Urinary bladder (tissue), 4 donors: ENCODE data around the gene MXRA8. TPM values are rescaled to one million over a fixed set of nuclear protein-coding genes. Genes with fewer than 3 reads are reported as not detected.

Experiments
- DNase-seq: peaks from one replicate; pipeline ENCODE4 v3.0.0-alpha.2; 2015; ENCODE audit errors: extremely low spot score
- H3K27ac ChIP-seq: one replicate; pipeline ENCODE4 v1.5.1; 2013; ENCODE audit warnings: low read depth, mild to moderate bottlenecking, moderate library complexity
- H3K36me3 ChIP-seq: one replicate; pipeline ENCODE4 v1.6.1; 2013; ENCODE audit warnings: mild to moderate bottlenecking, moderate library complexity; ENCODE audit not compliant: insufficient read depth
- H3K4me1 ChIP-seq: one replicate; pipeline ENCODE4 v1.6.1; 2013; ENCODE audit warnings: mild to moderate bottlenecking, moderate library complexity; ENCODE audit not compliant: insufficient read depth
- H3K4me3 ChIP-seq: one replicate; pipeline ENCODE4 v1.5.1; 2013; ENCODE audit warnings: low read depth, low read length
- WGBS: extraction: QIAGEN DNeasy Blood & Tissue Kit; methylation state at CpG from one replicate; pipeline ENCODE4 v1.1.7; 2013; 5-methylcytosine and 5-hydroxymethylcytosine counted together
- polyA plus RNA-seq: library from polyadenylated mRNA; stranded (reverse); fragments of 200-250 nt; gene quantifications from one replicate; pipeline ENCODE4 v1.2.3, GENCODE V29; 2013
- total RNA-seq: library from RNA; depleted of rRNA; stranded (reverse); fragments of >200 nt; gene quantifications from one replicate; pipeline ENCODE4 v1.2.3, GENCODE V29; 2014
- donor health status: healthy with polysubstance abuse.
- donor health status: healthy.

The MXRA8 gene
- total and polyA plus RNA-seq, 2 donors: 62.7 to 159 TPM

GRCh38 chr1:1326075-1326605, 32.2 kb downstream of the MXRA8 start:
- 69% methylated on average over 8 of the region's 8 CpGs for WGBS
- Histone ChIP-seq H3K4me3 (no peak overlapping the region), H3K27ac (no peak overlapping the region), H3K4me1 (no peaks in the 10 kb centered on the region), H3K36me3 (peaks cover 5% of the 10 kb centered on the region)
- DNase-seq: no peak

GRCh38 chr1:1325288-1326074, 32.9 kb downstream of the MXRA8 start:
- H3K4me1 ChIP-seq: no peaks in the 10 kb centered on the region
- 62% methylated on average over 16 of the region's 16 CpGs for WGBS
- H3K27ac ChIP-seq: peak overlapping the region; percentile 88
- peak overlapping the region; percentile 82 for H3K4me3 ChIP-seq
- DNase-seq: no peak
- peaks cover 5% of the 10 kb centered on the region for H3K36me3 ChIP-seq

DNA sequence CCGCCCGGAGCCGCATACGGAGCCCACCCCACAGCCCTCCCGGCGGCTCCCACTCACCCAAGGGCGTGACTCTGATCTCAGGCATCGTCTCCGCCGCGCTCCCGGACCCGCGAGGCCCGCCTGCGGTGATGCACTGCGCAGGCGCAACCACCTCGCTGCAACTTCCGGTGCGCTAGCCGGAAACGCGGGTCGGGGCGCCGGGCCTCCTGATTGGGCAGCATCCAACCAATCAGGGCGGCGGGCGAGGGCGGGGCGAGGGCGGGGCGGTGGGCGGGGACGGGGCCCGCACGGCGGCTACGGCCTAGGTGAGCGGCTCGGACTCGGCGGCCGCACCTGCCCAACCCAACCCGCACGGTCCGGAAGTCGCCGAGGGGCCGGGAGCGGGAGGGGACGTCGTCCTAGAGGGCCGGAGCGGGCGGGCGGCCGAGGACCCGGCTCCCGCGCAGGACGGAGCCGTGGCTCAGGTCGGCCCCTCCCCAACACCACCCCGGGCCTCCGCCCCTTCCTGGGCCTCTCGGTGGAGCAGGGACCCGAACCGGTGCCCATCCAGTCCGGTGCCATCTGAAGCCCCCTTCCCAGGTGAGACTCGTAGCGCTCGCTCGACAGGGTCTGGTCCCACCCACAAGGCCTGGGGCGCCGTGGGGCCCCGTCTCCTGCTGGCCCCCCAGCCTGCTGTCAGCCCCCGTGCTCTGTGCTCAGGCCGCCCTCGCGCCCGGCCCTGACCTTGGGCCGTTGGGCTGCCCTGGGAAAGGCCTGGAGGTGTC, 33.6 kb downstream of the MXRA8 start, which contains the start of the genes CPTP and INTS11:
TSS of gene CPTP (plus strand) at position 279 of the 764 bp plus-strand sequence. CDS start 2,109 bp downstream, outside the sequence.
TSS of gene INTS11 (minus strand) at position 137 of the 764 bp plus-strand sequence. CDS start at position 85, 52 bp downstream.
- Histone ChIP-seq H3K27ac (peak within 1 kb of the TSS; percentile 88), H3K36me3 (peaks cover 5% of the 10 kb centered on the region)

GRCh38 chr1:1324084-1324523, 34.3 kb downstream of the MXRA8 start:
- Histone ChIP-seq H3K4me3 (peak overlapping the region; percentile 82), H3K27ac (peak overlapping the region; percentile 74), H3K4me1 (no peaks in the 10 kb centered on the region), H3K36me3 (peaks cover 5% of the 10 kb centered on the region)
- DNase-seq: no peak
- WGBS: under 1% methylated on average over 41 of the region's 41 CpGs

More for the DNA sequence above, 33.6 kb downstream of the MXRA8 start, which contains the start of the genes CPTP and INTS11:
- Histone ChIP-seq H3K4me3 (peak within 1 kb of the TSS; percentile 82), H3K4me1 (no peaks in the 10 kb centered on the region)
- WGBS: 2% methylated on average over 84 of the region's 84 CpGs
- peak; percentile 49 for DNase-seq

GRCh38 chr1:1322952-1323351, 35.4 kb downstream of the MXRA8 start:
- DNase-seq: no peak
- H3K27ac ChIP-seq: no peak overlapping the region
- peaks cover 2% of the 10 kb centered on the region for H3K4me1 ChIP-seq
- peaks cover 2% of the 10 kb centered on the region for H3K36me3 ChIP-seq
- WGBS: 87% methylated on average over 10 of the region's 10 CpGs
- H3K4me3 ChIP-seq: no peak overlapping the region

GRCh38 chr1:1322418-1322817, 35.9 kb downstream of the MXRA8 start:
- Histone ChIP-seq H3K36me3 (no peaks in the 10 kb centered on the region), H3K4me1 (peaks cover 2% of the 10 kb centered on the region), H3K4me3 (no peak overlapping the region), H3K27ac (no peak overlapping the region)
- 82% methylated on average over 14 of the region's 14 CpGs for WGBS
- DNase-seq: no peak

- DNase-seq: no peak
- no peak overlapping the region for H3K27ac ChIP-seq
- WGBS: 89% methylated on average over 8 of the region's 8 CpGs
Measured at GRCh38 chr1:1321477-1321876, 36.9 kb downstream of the MXRA8 start.

DNA sequence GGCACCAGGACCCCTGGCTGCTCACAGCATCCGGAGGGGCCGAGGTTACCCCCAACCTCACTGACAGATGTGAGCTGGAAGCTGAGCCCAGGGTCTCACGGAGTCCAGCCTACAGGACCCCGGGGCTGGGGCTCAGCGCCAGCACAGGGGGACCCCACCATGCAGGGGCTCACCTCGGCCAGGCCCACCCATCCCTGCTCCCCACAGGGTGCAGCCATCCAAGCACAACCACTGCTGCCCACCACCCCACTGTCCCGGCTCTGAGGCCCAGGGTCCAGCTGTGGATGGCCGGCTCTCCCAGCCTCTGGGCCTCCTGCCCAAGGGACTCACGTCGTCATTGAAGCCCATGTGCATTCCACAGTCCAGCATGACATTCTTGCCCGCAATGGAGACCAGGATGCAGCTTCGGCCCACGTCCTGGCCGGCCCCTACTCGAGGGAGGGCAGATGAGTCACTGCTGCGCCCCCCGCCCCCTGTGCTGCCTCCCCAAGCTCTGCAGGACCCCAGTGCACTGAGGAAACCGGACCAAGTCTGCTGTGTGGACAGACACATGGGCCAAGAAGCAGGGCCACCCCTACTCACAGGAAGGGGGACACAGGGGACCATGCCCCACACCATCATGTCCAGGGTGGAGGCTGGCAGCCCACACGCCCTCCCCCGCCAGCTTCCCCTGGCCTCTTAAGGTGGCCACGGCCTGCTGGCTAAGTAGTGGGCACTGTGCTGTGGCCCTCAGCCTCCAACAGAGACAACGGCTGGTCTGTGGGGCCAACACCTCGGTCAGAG, 37.5 kb downstream of the MXRA8 start:
- no peak for DNase-seq
- Histone ChIP-seq H3K27ac (no peak overlapping the region), H3K36me3 (no peaks in the 10 kb centered on the region), H3K4me1 (peaks cover 2% of the 10 kb centered on the region), H3K4me3 (no peak overlapping the region)
- 72% methylated on average over 23 of the region's 23 CpGs for WGBS

More at GRCh38 chr1:1321477-1321876, 36.9 kb downstream of the MXRA8 start:
- no peaks in the 10 kb centered on the region for H3K36me3 ChIP-seq
- H3K4me1 ChIP-seq: peaks cover 2% of the 10 kb centered on the region
- H3K4me3 ChIP-seq: no peak overlapping the region

DNA sequence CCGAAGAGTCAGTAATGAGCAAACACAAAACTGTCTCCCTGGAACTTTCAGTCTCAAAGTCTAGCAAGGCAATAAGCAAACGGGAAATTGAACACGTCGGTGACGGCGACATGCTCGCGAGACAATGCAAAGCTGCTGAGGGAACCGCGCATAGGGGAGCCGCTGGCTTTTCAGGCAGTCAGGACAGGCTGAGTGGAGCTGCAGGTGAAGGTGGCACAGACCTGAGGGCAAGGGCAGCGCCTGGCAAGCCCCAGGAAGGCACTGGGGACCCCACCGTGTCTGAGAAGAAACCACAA, 38.8 kb downstream of the MXRA8 start:
- H3K36me3 ChIP-seq: no peaks in the 10 kb centered on the region
- 87% methylated on average over 13 of the region's 13 CpGs for WGBS
- no peak for DNase-seq
- no peak overlapping the region for H3K4me3 ChIP-seq
- no peak overlapping the region for H3K27ac ChIP-seq
- H3K4me1 ChIP-seq: peaks cover 2% of the 10 kb centered on the region

DNA sequence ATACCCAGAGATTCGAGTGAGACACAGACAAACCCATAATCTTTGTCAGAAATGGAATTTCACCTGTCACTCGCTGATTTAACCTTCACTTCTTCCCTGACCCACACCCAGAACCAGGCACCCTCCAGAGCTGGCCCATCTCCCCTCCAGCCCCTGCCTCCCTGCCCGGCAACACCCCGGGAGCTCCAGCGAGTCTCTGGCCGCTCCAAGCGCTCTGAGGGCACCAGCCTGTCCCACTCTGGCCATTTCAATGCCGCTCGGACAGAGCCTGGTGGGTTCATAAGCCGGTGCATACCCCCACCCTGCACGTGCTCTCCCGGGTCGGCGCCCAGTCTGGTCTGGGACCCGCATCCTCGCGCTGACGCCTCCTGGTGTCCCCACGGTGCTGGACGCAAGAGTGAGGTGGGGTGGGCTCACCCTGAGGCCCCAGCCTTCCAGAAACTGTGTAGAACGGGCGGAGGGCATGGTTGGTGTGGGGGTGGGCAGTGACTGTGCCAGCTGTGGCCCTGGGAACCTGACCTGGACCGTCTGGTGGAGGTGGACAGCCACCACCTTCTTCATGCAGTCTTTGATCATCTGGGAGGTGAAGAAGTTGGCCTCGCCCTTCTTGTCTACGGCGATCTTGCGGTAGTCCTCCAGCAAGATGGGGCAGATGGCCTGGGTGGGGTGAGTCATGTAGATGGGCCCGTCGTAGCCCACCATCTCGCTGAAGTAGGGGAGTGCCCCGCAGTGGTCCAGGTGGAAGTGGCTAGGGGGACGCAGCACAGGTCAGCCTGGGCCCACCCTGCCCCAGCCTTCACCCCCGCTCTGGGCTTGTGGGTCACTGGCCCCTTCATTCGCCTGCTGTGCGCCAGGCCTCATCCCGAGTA, 39.3 kb downstream of the MXRA8 start:
- Histone ChIP-seq H3K27ac (peak overlapping the region; percentile 67), H3K4me3 (no peak overlapping the region), H3K4me1 (peaks cover 2% of the 10 kb centered on the region), H3K36me3 (peaks cover 2% of the 10 kb centered on the region)
- DNase-seq: no peak
- WGBS: 91% methylated on average over 36 of the region's 36 CpGs

GRCh38 chr1:1318131-1318652, 40.2 kb downstream of the MXRA8 start:
- Histone ChIP-seq H3K36me3 (peaks cover 2% of the 10 kb centered on the region), H3K27ac (no peak overlapping the region), H3K4me1 (peaks cover 2% of the 10 kb centered on the region), H3K4me3 (no peak overlapping the region)
- 40% methylated on average over 9 of the region's 9 CpGs for WGBS
- DNase-seq: peak; percentile 61

DNA sequence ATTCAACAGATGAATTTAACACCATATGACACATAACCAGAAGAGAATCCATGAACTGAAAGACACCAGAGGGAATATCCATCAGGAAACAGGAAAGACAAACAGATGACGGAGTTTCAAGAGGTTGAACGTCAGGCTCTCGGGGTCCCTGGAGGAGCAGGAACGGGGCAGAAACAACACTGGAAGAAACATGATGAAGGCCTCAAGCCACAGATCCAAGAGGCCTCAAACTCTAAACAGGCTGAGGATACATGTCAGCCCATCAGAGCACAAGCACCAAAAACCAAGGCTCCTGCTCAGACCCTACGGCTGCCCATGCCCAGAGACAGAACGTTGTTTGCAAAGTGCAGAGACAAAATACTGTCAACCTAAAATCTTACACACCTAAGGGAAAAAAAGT, 40.9 kb downstream of the MXRA8 start:
- no peak for DNase-seq
- Histone ChIP-seq H3K27ac (no peak overlapping the region), H3K4me3 (no peak overlapping the region), H3K4me1 (peaks cover 2% of the 10 kb centered on the region), H3K36me3 (peaks cover 5% of the 10 kb centered on the region)
- WGBS: 87% methylated on average over 6 of the region's 6 CpGs
